K562 (cell line): ENCODE data around the gene CREB3L2. TPM values are rescaled to one million over a fixed set of nuclear protein-coding genes. Genes with fewer than 3 reads are reported as not detected.

Experiments used
- CCNT2 ChIP-seq: IDR thresholded peaks from 2 replicates; pipeline ENCODE4 v1.6.1; 2011; ENCODE audit warnings: borderline replicate concordance, low read depth, mild to moderate bottlenecking, moderate library complexity, mixed read lengths, low read length; ENCODE audit not compliant: insufficient read length; ENCODE audit errors: extremely low read depth
- CLOCK ChIP-seq: fragments of 250-450 bp; sonication (Bioruptor Pico); IDR thresholded peaks from 2 replicates; pipeline ENCODE4 v1.4.0; 2020; ENCODE audit warnings: mild to moderate bottlenecking, moderate library complexity, borderline replicate concordance
- DLX4 ChIP-seq: fragments of 250-450 bp; sonication (Bioruptor Pico); IDR thresholded peaks from 2 replicates; pipeline ENCODE4 v1.6.1; 2021; ENCODE audit warnings: mild to moderate bottlenecking
- EWSR1 ChIP-seq: fragments of 450-650 bp; IDR thresholded peaks from 2 replicates; pipeline ENCODE4 v1.6.1; 2018; ENCODE audit warnings: borderline replicate concordance, mild to moderate bottlenecking, low read depth, moderate library complexity; ENCODE audit not compliant: partially characterized antibody
- KDM2B ChIP-seq: fragments of 250-450 bp; sonication (Bioruptor Pico); IDR thresholded peaks from 2 replicates; pipeline ENCODE4 v1.8.0; 2021; ENCODE audit warnings: mild to moderate bottlenecking, moderate library complexity
- KLF1 ChIP-seq: fragments of 450-650 bp; IDR thresholded peaks from 2 replicates; pipeline ENCODE4 v1.6.1; 2016; ENCODE audit warnings: missing genetic modification characterization, missing compliant biosample characterization
- NCOA1 ChIP-seq: fragments of 450-650 bp; IDR thresholded peaks from 2 replicates; pipeline ENCODE4 v1.6.1; 2016; ENCODE audit warnings: low read depth
- NR0B1 ChIP-seq: fragments of 450-650 bp; IDR thresholded peaks from one replicate; pipeline ENCODE4 v1.6.1; 2018; ENCODE audit warnings: mild to moderate bottlenecking, moderate library complexity; ENCODE audit not compliant: partially characterized antibody
- NR2F6 ChIP-seq: fragments of 450-650 bp; formaldehyde crosslinking; IDR thresholded peaks from 2 replicates; pipeline ENCODE4 v1.4.0; 2020; ENCODE audit warnings: mild to moderate bottlenecking
- PHB2 ChIP-seq: fragments of 450-650 bp; IDR thresholded peaks from 2 replicates; pipeline ENCODE4 v1.6.1; 2017; ENCODE audit warnings: low read depth
- SMC3 ChIP-seq: conservative IDR thresholded peaks from 2 replicates; pipeline ENCODE4 v1.6.1; 2011; ENCODE audit warnings: low read depth, low read length, improper control_type of control experiment; ENCODE audit not compliant: insufficient read depth
- THAP12 ChIP-seq: fragments of 250-450 bp; sonication (Bioruptor Pico); IDR thresholded peaks from 2 replicates; pipeline ENCODE4 v1.9.0; 2021; ENCODE audit warnings: mild to moderate bottlenecking, inconsistent platforms
- ZNF174 ChIP-seq: fragments of 250-450 bp; sonication (Bioruptor Pico); IDR thresholded peaks from 2 replicates; pipeline ENCODE4 v1.4.0; 2020; ENCODE audit warnings: mild to moderate bottlenecking
- ZNF232 ChIP-seq: sonication (generic); formaldehyde crosslinking; IDR thresholded peaks from 2 replicates; pipeline ENCODE4 v1.8.0; 2022; ENCODE audit warnings: mild to moderate bottlenecking, missing genetic modification reagents
- ZNF280A ChIP-seq: fragments of 450-650 bp; IDR thresholded peaks from 2 replicates; pipeline ENCODE4 v1.6.1; 2018; ENCODE audit warnings: mild to moderate bottlenecking, low read depth; ENCODE audit not compliant: partially characterized antibody
- ZNF445 ChIP-seq: fragments of 250-450 bp; sonication (Bioruptor Pico); IDR thresholded peaks from 2 replicates; pipeline ENCODE4 v1.4.0; 2020; ENCODE audit warnings: low read depth, mild to moderate bottlenecking, moderate library complexity
- ZNF707 ChIP-seq: fragments of 250-450 bp; sonication (Bioruptor Pico); conservative IDR thresholded peaks from 2 replicates; pipeline ENCODE4 v1.8.0; 2022; ENCODE audit warnings: inconsistent platforms, mild to moderate bottlenecking, moderate library complexity
- polyA plus RNA-seq, 8 experiments: library from polyadenylated mRNA; depleted of rRNA in 4 of 8; stranded (reverse) in 5 of 8; unstranded in 3 of 8; fragments of >200 nt; fragmentation: Nextera tagmentation in 2 of 8; fragmentation: Illumina TruSeq in 1 of 8; extraction: Ambion mirVana in 2 of 8; extraction: Trizol in 1 of 8; gene quantifications; 2 replicates each; pipeline versions ENCODE4 v1.2.1 to v1.2.3, GENCODE V29; 2011 to 2014; ENCODE audit warnings: inconsistent platforms in 1 of 8, missing spikeins in 1 of 8
- total RNA-seq, 7 experiments: library from RNA; depleted of rRNA in 6 of 7; stranded (reverse); fragments of >200 nt in 6 of 7; fragmentation: Illumina TruSeq in 2 of 7; extraction: Trizol in 2 of 7; gene quantifications; 2 replicates each; pipeline versions ENCODE4 v1.2.1 to v1.2.3, GENCODE V29; 2011 to 2021; ENCODE audit warnings: low replicate concordance in 1 of 7

The CREB3L2 gene
- total and polyA plus RNA-seq, 9 of the 15 experiments (the other 6 are each of a cell fraction or from before 2014, with no cell fraction given): 7.1 to 45.6 (median 15.8) TPM

GRCh38 chr7:137962875-137963507 is 38.9 kb downstream of the CREB3L2 start (continued):
- no peak for TF ChIP-seq CLOCK (CRISPR knock-in tag)
- TF ChIP-seq NCOA1: peak; percentile 88
- TF ChIP-seq ZNF232 (CRISPR knock-in tag): no peak
- TF ChIP-seq ZNF280A: no peak
- TF ChIP-seq ZNF445 (CRISPR knock-in tag): no peak
- TF ChIP-seq EWSR1: no peak
- no peak for TF ChIP-seq KLF1 (tag)
- no peak for TF ChIP-seq SMC3
- no peak for TF ChIP-seq ZNF707 (CRISPR knock-in tag)
- peak; percentile 98 for TF ChIP-seq CCNT2
- TF ChIP-seq PHB2: peak; percentile 92
- no peak for TF ChIP-seq KDM2B (CRISPR knock-in tag)
- no peak for TF ChIP-seq ZNF174 (CRISPR knock-in tag)
- TF ChIP-seq NR2F6 (CRISPR knock-in tag): no peak
- no peak for TF ChIP-seq THAP12 (CRISPR knock-in tag)
- no peak for TF ChIP-seq DLX4 (CRISPR knock-in tag)
- TF ChIP-seq NR0B1: no peak
